IMR-90 (cell line): ENCODE measurements around the gene CYP1A2. TPM values are rescaled to one million over a fixed set of nuclear protein-coding genes. Genes with fewer than 3 reads are reported as not detected.

ENCODE experiments used
- ATAC-seq: fragments of 200-7000 bp; cut with Tn5 transposase; 2 replicates; pipeline ENCODE4 v1.9.1; 2020; ENCODE audit warnings: low read depth, mild to moderate bottlenecking, moderate library complexity
- BruUV-seq: library from RNA; stranded (reverse); fragments of 400-500 nt; replicated peaks from 2 replicates; lab custom pipeline; 2021; lab: Mats Ljungman, UMichigan
- CTCF ChIA-PET: fragments of 300-600 bp; formaldehyde crosslinking; extraction: SDS; loops from one replicate; lab custom pipeline; 2021; ENCODE audit warnings: antibody characterized with exemption; lab: Yijun Ruan, JAX
- POLR2A ChIA-PET: fragments of 300-600 bp; sonication (Branson Sonifier 250); formaldehyde crosslinking; loops from one replicate; lab custom pipeline; 2022; ENCODE audit warnings: antibody characterized with exemption; ENCODE audit not compliant: unreplicated experiment; lab: Charles Lee
- DNase-seq: peaks from one replicate; pipeline ENCODE4 v3.0.0; 2013
- H2AFZ ChIP-seq: replicated peaks from 2 replicates; pipeline ENCODE3; 2013; ENCODE audit warnings: low read length, mild to moderate bottlenecking; ENCODE audit not compliant: poor library complexity
- H2AK5ac ChIP-seq: 2 replicates; pipeline ENCODE4 v1.6.1; 2013; ENCODE audit warnings: low read depth, low read length, inconsistent platforms
- H2AK9ac ChIP-seq: replicated peaks from 2 replicates; pipeline ENCODE3; 2013; ENCODE audit warnings: mild to moderate bottlenecking, low read depth, low read length, moderate library complexity; ENCODE audit not compliant: poor library complexity
- H2BK120ac ChIP-seq: 2 replicates; pipeline ENCODE4 v1.6.1; 2013; ENCODE audit warnings: low read depth, low read length, inconsistent platforms
- H2BK15ac ChIP-seq: 3 replicates; pipeline ENCODE4 v1.6.1; 2013; ENCODE audit warnings: low read depth, low read length, inconsistent platforms
- H2BK20ac ChIP-seq: 2 replicates; pipeline ENCODE4 v1.6.1; 2013; ENCODE audit warnings: low read depth, mild to moderate bottlenecking, inconsistent platforms, low read length, moderate library complexity
- H2BK5ac ChIP-seq: 2 replicates; pipeline ENCODE4 v1.6.1; 2013; ENCODE audit warnings: mild to moderate bottlenecking, low read depth, low read length, inconsistent platforms; ENCODE audit not compliant: poor library complexity, severe bottlenecking
- H3K14ac ChIP-seq: replicated peaks from 2 replicates; pipeline ENCODE4 v1.6.1; 2013; ENCODE audit warnings: low read depth, low read length, inconsistent platforms
- H3K18ac ChIP-seq: 2 replicates; pipeline ENCODE4 v1.6.1; 2013; ENCODE audit warnings: low read depth, low read length, control low read depth
- H3K23ac ChIP-seq: 2 replicates; pipeline ENCODE4 v1.6.1; 2013; ENCODE audit warnings: low read depth, low read length, inconsistent platforms
- H3K27ac ChIP-seq: 2 replicates; pipeline ENCODE4 v1.5.1; 2013; ENCODE audit warnings: mild to moderate bottlenecking, control low read depth, low read length; ENCODE audit not compliant: insufficient read depth
- H3K27me3 ChIP-seq: 2 replicates; pipeline ENCODE4 v1.6.1; 2013; ENCODE audit warnings: low read length; ENCODE audit not compliant: control insufficient read depth, insufficient read depth
- H3K36me3 ChIP-seq: 2 replicates; pipeline ENCODE4 v1.6.1; 2013; ENCODE audit warnings: low read length, mixed read lengths; ENCODE audit not compliant: control insufficient read depth, insufficient read depth
- H3K4ac ChIP-seq: 2 replicates; pipeline ENCODE4 v1.6.1; 2013; ENCODE audit warnings: low read depth, low read length, inconsistent platforms
- H3K4me1 ChIP-seq: 2 replicates; pipeline ENCODE4 v1.6.1; 2013; ENCODE audit warnings: low read length, mixed read lengths; ENCODE audit not compliant: control insufficient read depth, insufficient read depth
- H3K4me2 ChIP-seq: 2 replicates; pipeline ENCODE4 v1.6.1; 2013; ENCODE audit warnings: low read depth, mild to moderate bottlenecking, control low read depth, low read length, moderate library complexity
- H3K4me3 ChIP-seq: 2 replicates; pipeline ENCODE4 v1.5.1; 2013; ENCODE audit warnings: low read depth, mild to moderate bottlenecking, control low read depth, low read length, moderate library complexity; ENCODE audit not compliant: insufficient read depth
- H3K56ac ChIP-seq: 2 replicates; pipeline ENCODE4 v1.6.1; 2013; ENCODE audit warnings: low read length, inconsistent platforms; ENCODE audit not compliant: insufficient read depth; ENCODE audit errors: extremely low read depth
- H3K79me1 ChIP-seq, 2 experiments: 2 replicates each; pipeline ENCODE4 v1.6.1; 2013; ENCODE audit warnings: low read length in 2 of 2, inconsistent platforms in 1 of 2, low read depth in 1 of 2
- H3K9ac ChIP-seq: 2 replicates; pipeline ENCODE4 v1.6.1; 2013; ENCODE audit warnings: low read depth, low read length, control low read depth
- H3K9me1 ChIP-seq: 2 replicates; pipeline ENCODE4 v1.6.1; 2013; ENCODE audit warnings: low read length, inconsistent platforms; ENCODE audit not compliant: insufficient read depth
- H3K9me3 ChIP-seq: 2 replicates; pipeline ENCODE4 v1.6.1; 2013; ENCODE audit warnings: low read length; ENCODE audit not compliant: control insufficient read depth, insufficient read depth
- H4K20me1 ChIP-seq: 2 replicates; pipeline ENCODE4 v1.6.1; 2013; ENCODE audit warnings: low read length, inconsistent platforms; ENCODE audit not compliant: insufficient read depth
- H4K5ac ChIP-seq: 2 replicates; pipeline ENCODE4 v1.6.1; 2013; ENCODE audit warnings: mild to moderate bottlenecking, low read depth, low read length, control low read depth
- H4K8ac ChIP-seq, 2 experiments: 2 replicates each; pipeline ENCODE4 v1.6.1; 2013; ENCODE audit warnings: low read depth in 2 of 2, low read length in 2 of 2, control low read depth in 1 of 2, inconsistent platforms in 1 of 2
- H4K91ac ChIP-seq: 2 replicates; pipeline ENCODE4 v1.6.1; 2013; ENCODE audit warnings: low read depth, low read length, inconsistent platforms; ENCODE audit not compliant: insufficient read depth
- BHLHE40 ChIP-seq: fragments of 150-350 bp; IDR thresholded peaks from 2 replicates; pipeline ENCODE4 v1.6.1; 2016; ENCODE audit warnings: mild to moderate bottlenecking, low read depth, low read length
- CEBPB ChIP-seq: IDR thresholded peaks from 2 replicates; pipeline ENCODE4 v1.6.1; 2012; ENCODE audit warnings: low read depth, low read length, improper control_type of control experiment
- FOS ChIP-seq: fragments of 150-350 bp; IDR thresholded peaks from 2 replicates; pipeline ENCODE4 v1.6.1; 2016; ENCODE audit warnings: low read depth, low read length
- MAFK ChIP-seq: IDR thresholded peaks from 2 replicates; pipeline ENCODE4 v1.6.1; 2012; ENCODE audit warnings: low read depth, low read length, improper control_type of control experiment
- MXI1 ChIP-seq: IDR thresholded peaks from 2 replicates; pipeline ENCODE4 v1.6.1; 2012; ENCODE audit warnings: low read depth, mild to moderate bottlenecking, low read length, moderate library complexity, borderline replicate concordance
- POLR2A ChIP-seq: IDR thresholded peaks from 2 replicates; pipeline ENCODE4 v1.6.1; 2012; ENCODE audit warnings: mild to moderate bottlenecking, low read depth, low read length
- RAD21 ChIP-seq: IDR thresholded peaks from 2 replicates; pipeline ENCODE4 v1.6.1; 2012; ENCODE audit warnings: low read length, improper control_type of control experiment
- RCOR1 ChIP-seq: IDR thresholded peaks from 2 replicates; pipeline ENCODE4 v1.6.1; 2012; ENCODE audit warnings: mild to moderate bottlenecking, low read length, improper control_type of control experiment; ENCODE audit not compliant: insufficient replicate concordance
- RFX5 ChIP-seq: IDR thresholded peaks from 2 replicates; pipeline ENCODE4 v1.8.0; 2012; ENCODE audit warnings: low read depth, mild to moderate bottlenecking, low read length, moderate library complexity
- WGBS, 2 experiments: methylation state at CpG; one replicate each; pipeline versions ENCODE4 v1.1.5 to v1.1.7; 2013; ENCODE audit warnings: missing lambda C conversion rate in 2 of 2; ENCODE audit not compliant: insufficient read length in 1 of 2; ENCODE audit errors: extremely low coverage in 2 of 2; 5-methylcytosine and 5-hydroxymethylcytosine counted together
- dilution Hi-C: fragments of 300-500 bp; cut with HindIII; formaldehyde crosslinking; loops from one replicate; pipeline ENCODE4 v1.14.3; 2018; ENCODE audit warnings: low sequenced_read_pairs; ENCODE audit not compliant: unreplicated experiment
- in situ Hi-C: fragments of 300-500 bp; cut with MboI; formaldehyde crosslinking; loops from 3 replicates; pipeline ENCODE4 v1.14.3; 2019; ENCODE audit warnings: low sequenced_read_pairs, inconsistent platforms, mixed read lengths
- intact Hi-C: fragments of 100-400 bp; cut with micrococcal nuclease; formaldehyde crosslinking; loops from 2 replicates; pipeline ENCODE4 v1.10.0; 2022
- polyA plus RNA-seq, 3 experiments: library from polyadenylated mRNA; depleted of rRNA; stranded (reverse); fragments of >200 nt; gene quantifications; 2 replicates each; pipeline ENCODE4 v1.2.3, GENCODE V29; 2012; ENCODE audit warnings: low replicate concordance in 1 of 3
- total RNA-seq: library from RNA; depleted of rRNA; stranded (reverse); fragments of >200 nt; gene quantifications from 2 replicates; pipeline ENCODE4 v1.2.3, GENCODE V29; 2012
- TF ChIP-seq, protein P1 (sequence below): fragments of 150-350 bp; IDR thresholded peaks from 2 replicates; pipeline ENCODE4 v1.6.1; 2017; ENCODE audit warnings: mild to moderate bottlenecking, antibody characterized with exemption, low read length, low read depth
- TF ChIP-seq, protein P2 (sequence below): conservative IDR thresholded peaks from 2 replicates; pipeline ENCODE4 v1.5.1; 2012; ENCODE audit warnings: mild to moderate bottlenecking, low read depth, low read length, improper control_type of control experiment

The CYP1A2 gene
- total and polyA plus RNA-seq, 2 of the 4 experiments (the other 2 are of a cell fraction) = not detected

DNA sequence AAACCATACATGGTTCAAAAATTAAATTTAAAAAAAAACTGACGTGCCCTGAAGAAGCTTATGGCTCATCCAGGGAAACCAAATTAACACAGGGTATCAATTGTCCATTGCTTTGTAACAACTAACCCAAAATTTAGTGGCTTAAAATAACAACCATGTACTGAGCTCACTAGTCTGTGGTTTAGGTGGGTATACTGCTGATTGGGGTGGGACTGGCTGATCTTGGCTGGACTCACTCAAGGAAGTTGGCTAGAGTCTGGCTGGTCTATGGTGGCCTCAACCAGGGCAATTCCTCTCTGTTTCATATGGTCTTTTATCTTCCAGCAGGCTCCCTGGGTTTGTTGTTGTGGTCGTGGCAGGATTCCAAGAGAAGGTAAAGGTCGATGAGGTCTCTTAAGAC lies 38.8 kb upstream of the CYP1A2 start:
- no CpG with 5 or more reads among the region's 3 CpGs for WGBS, 2 experiments
- Histone ChIP-seq H3K36me3 (no peaks in the 10 kb centered on the region), H4K91ac (no peak overlapping the region), H3K27ac (no peak overlapping the region), H3K4me3 (no peak overlapping the region), H3K9ac (no peak overlapping the region), H3K27me3 (peaks cover 25% of the 10 kb centered on the region), H2BK120ac (no peak overlapping the region), H2BK5ac (no peak overlapping the region), H2AK9ac (no peak overlapping the region), H3K4ac (no peak overlapping the region), H3K9me3 (no peaks in the 10 kb centered on the region), H2BK20ac (no peak overlapping the region), H4K5ac (no peak overlapping the region), H3K4me1 (no peaks in the 10 kb centered on the region), H3K79me1 (no peaks in the 10 kb centered on the region), H3K14ac (no peak overlapping the region), H4K8ac (no peak overlapping the region), H3K23ac (no peak overlapping the region), H3K18ac (no peak overlapping the region), H2AFZ (no peak overlapping the region), H3K56ac (no peak overlapping the region), H4K20me1 (no peaks in the 10 kb centered on the region), H2BK15ac (no peak overlapping the region), H3K9me1 (no peaks in the 10 kb centered on the region), H3K4me2 (no peak overlapping the region), H2AK5ac (no peak overlapping the region)
- in situ Hi-C loops (no loop called here), dilution Hi-C loops (no loop called here), intact Hi-C loops (no loop called here)
- ATAC-seq (no peak), DNase-seq (no peak)
- BruUV-seq = no TSS peak
- ChIA-PET POLR2A (no interaction called here), CTCF (interaction anchor here (0.6 kb wide), 1 partner anchor 8 kb away, joined by 4 read pairs; no protein-coding TSS in a partner anchor)
- TF ChIP-seq MAFK = no peak
- no peak for TF ChIP-seq POLR2A
- TF ChIP-seq BHLHE40 = no peak
- TF ChIP-seq, protein P1, sequence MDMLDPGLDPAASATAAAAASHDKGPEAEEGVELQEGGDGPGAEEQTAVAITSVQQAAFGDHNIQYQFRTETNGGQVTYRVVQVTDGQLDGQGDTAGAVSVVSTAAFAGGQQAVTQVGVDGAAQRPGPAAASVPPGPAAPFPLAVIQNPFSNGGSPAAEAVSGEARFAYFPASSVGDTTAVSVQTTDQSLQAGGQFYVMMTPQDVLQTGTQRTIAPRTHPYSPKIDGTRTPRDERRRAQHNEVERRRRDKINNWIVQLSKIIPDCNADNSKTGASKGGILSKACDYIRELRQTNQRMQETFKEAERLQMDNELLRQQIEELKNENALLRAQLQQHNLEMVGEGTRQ = no peak
- TF ChIP-seq FOS = no peak
- no peak for TF ChIP-seq RFX5
- no peak for TF ChIP-seq CEBPB
- TF ChIP-seq MXI1 = no peak
- TF ChIP-seq, protein P2, sequence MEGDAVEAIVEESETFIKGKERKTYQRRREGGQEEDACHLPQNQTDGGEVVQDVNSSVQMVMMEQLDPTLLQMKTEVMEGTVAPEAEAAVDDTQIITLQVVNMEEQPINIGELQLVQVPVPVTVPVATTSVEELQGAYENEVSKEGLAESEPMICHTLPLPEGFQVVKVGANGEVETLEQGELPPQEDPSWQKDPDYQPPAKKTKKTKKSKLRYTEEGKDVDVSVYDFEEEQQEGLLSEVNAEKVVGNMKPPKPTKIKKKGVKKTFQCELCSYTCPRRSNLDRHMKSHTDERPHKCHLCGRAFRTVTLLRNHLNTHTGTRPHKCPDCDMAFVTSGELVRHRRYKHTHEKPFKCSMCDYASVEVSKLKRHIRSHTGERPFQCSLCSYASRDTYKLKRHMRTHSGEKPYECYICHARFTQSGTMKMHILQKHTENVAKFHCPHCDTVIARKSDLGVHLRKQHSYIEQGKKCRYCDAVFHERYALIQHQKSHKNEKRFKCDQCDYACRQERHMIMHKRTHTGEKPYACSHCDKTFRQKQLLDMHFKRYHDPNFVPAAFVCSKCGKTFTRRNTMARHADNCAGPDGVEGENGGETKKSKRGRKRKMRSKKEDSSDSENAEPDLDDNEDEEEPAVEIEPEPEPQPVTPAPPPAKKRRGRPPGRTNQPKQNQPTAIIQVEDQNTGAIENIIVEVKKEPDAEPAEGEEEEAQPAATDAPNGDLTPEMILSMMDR = no peak
- TF ChIP-seq RAD21 = no peak
- TF ChIP-seq RCOR1 = no peak
